H1 (cell line): Measurements from ENCODE around the gene KIF25. TPM values are rescaled to one million over a fixed set of nuclear protein-coding genes. Genes with fewer than 3 reads are reported as not detected.

Experiments
- CTCF ChIA-PET: fragments of 300-600 bp; sonication (Branson Sonifier 250); formaldehyde crosslinking; loops from one replicate; lab custom pipeline; 2021; ENCODE audit not compliant: partially characterized antibody; lab: Charles Lee
- POLR2A ChIA-PET: fragments of 300-600 bp; sonication (Branson Sonifier 250); formaldehyde crosslinking; loops from one replicate; lab custom pipeline; 2021; ENCODE audit warnings: inconsistent platforms; ENCODE audit not compliant: partially characterized antibody; lab: Charles Lee
- DNase-seq, 2 experiments: peaks; one replicate each; pipeline versions ENCODE4 v3.0.0 to v3.0.0-alpha.2; 2010 to 2022; ENCODE audit warnings: low spot score in 2 of 2, low read depth in 1 of 2, mixed read lengths in 1 of 2
- FAIRE-seq: peaks from 2 replicates; lab custom pipeline; 2011; peaks lifted over from hg19 to GRCh38; lab: Jason Lieb, UNC
- H2AFZ ChIP-seq: 2 replicates; pipeline ENCODE4 v1.8.1; 2012; ENCODE audit warnings: low read length, inconsistent platforms
- H2AK5ac ChIP-seq: 2 replicates; pipeline ENCODE4 v1.6.1; 2013; ENCODE audit warnings: low read depth, low read length
- H2BK120ac ChIP-seq: replicated peaks from 2 replicates; pipeline ENCODE3; 2013; ENCODE audit warnings: low read depth, low read length, inconsistent platforms
- H2BK12ac ChIP-seq: 2 replicates; pipeline ENCODE4 v1.6.1; 2013; ENCODE audit warnings: low read depth, low read length
- H2BK15ac ChIP-seq: 2 replicates; pipeline ENCODE4 v1.6.1; 2013; ENCODE audit warnings: low read length
- H2BK20ac ChIP-seq: 2 replicates; pipeline ENCODE4 v1.6.1; 2013; ENCODE audit warnings: low read length
- H2BK5ac ChIP-seq: 2 replicates; pipeline ENCODE4 v1.6.1; 2013; ENCODE audit warnings: low read depth, low read length
- H3K14ac ChIP-seq: 2 replicates; pipeline ENCODE4 v1.6.1; 2013; ENCODE audit warnings: inconsistent platforms; ENCODE audit not compliant: insufficient read length
- H3K18ac ChIP-seq: 2 replicates; pipeline ENCODE4 v1.6.1; 2013; ENCODE audit warnings: low read length; ENCODE audit errors: extremely low read depth
- H3K23ac ChIP-seq: 2 replicates; pipeline ENCODE4 v1.6.1; 2013; ENCODE audit warnings: inconsistent platforms; ENCODE audit not compliant: insufficient read length
- H3K23me2 ChIP-seq: 2 replicates; pipeline ENCODE4 v1.6.1; 2013; ENCODE audit warnings: low read depth, low read length
- H3K27ac ChIP-seq: 2 replicates; pipeline ENCODE4 v1.6.1; 2011; ENCODE audit warnings: low read depth, low read length, inconsistent platforms
- H3K27me3 ChIP-seq, 4 experiments: replicated peaks in 1 of 4; 1 replicate in 1 of 4; 2 replicates in 3 of 4; pipeline versions ENCODE4 v1.6.1 to v1.8.1; 2011 to 2013; ENCODE audit warnings: low read length in 3 of 4, mild to moderate bottlenecking in 3 of 4, inconsistent platforms in 2 of 4, mixed read lengths in 2 of 4, moderate library complexity in 1 of 4; ENCODE audit not compliant: control insufficient read depth in 3 of 4, insufficient read depth in 3 of 4; ENCODE audit errors: extremely low read depth in 1 of 4
- H3K36me3 ChIP-seq, 4 experiments: 2 replicates each; pipeline versions ENCODE4 v1.6.1 to v1.8.1; 2011 to 2013; ENCODE audit warnings: mild to moderate bottlenecking in 4 of 4, low read length in 3 of 4, moderate library complexity in 2 of 4, control low read depth in 1 of 4, inconsistent platforms in 1 of 4; ENCODE audit not compliant: insufficient read depth in 4 of 4, control insufficient read depth in 2 of 4
- H3K4ac ChIP-seq: replicated peaks from 2 replicates; pipeline ENCODE3; 2013; ENCODE audit warnings: low read length, low read depth, mixed read lengths, inconsistent platforms; ENCODE audit not compliant: insufficient read length
- H3K4me1 ChIP-seq, 4 experiments: replicated peaks in 1 of 4; 1 replicate in 1 of 4; 2 replicates in 3 of 4; pipeline versions ENCODE4 v1.6.1 to v1.8.1; 2011 to 2013; ENCODE audit warnings: low read length in 3 of 4, inconsistent platforms in 2 of 4, mixed read lengths in 1 of 4; ENCODE audit not compliant: insufficient read depth in 4 of 4, control insufficient read depth in 3 of 4
- H3K4me2 ChIP-seq, 2 experiments: 2 replicates each; pipeline versions ENCODE4 v1.6.1 to v1.8.1; 2011 to 2013; ENCODE audit warnings: low read depth in 2 of 2, low read length in 2 of 2, control low read depth in 1 of 2, inconsistent platforms in 1 of 2, mild to moderate bottlenecking in 1 of 2; ENCODE audit not compliant: insufficient read depth in 1 of 2
- H3K4me3 ChIP-seq, 4 experiments: fragments of 200-600, 300-600 bp in 1 of 4; sonication (generic), shearing (Covaris generic), sonication (Bioruptor Twin) in 1 of 4; 2 replicates each; pipeline versions ENCODE4 v1.5.1 to v1.8.1; 2011 to 2016; ENCODE audit warnings: low read length in 4 of 4, low read depth in 3 of 4, control low read depth in 2 of 4, inconsistent platforms in 2 of 4, mild to moderate bottlenecking in 2 of 4, mixed read lengths in 1 of 4, moderate library complexity in 1 of 4; ENCODE audit not compliant: insufficient read depth in 2 of 4; ENCODE audit errors: extremely low read depth in 1 of 4
- H3K56ac ChIP-seq: replicated peaks from 2 replicates; pipeline ENCODE3; 2013; ENCODE audit warnings: low read depth, mild to moderate bottlenecking, mixed read lengths, low read length, inconsistent platforms; ENCODE audit not compliant: insufficient read length
- H3K79me1 ChIP-seq: 2 replicates; pipeline ENCODE4 v1.6.1; 2013; ENCODE audit warnings: low read depth, low read length, control low read depth
- H3K79me2 ChIP-seq, 2 experiments: 2 replicates each; pipeline versions ENCODE4 v1.6.1 to v1.8.1; 2012 to 2013; ENCODE audit warnings: low read length in 2 of 2, mild to moderate bottlenecking in 2 of 2, inconsistent platforms in 1 of 2; ENCODE audit not compliant: insufficient read depth in 2 of 2, control insufficient read depth in 1 of 2
- H3K9ac ChIP-seq, 4 experiments: replicated peaks in 1 of 4; 1 replicate in 1 of 4; 2 replicates in 3 of 4; pipeline versions ENCODE4 v1.6.1 to v1.8.1; 2011 to 2013; ENCODE audit warnings: low read depth in 3 of 4, low read length in 3 of 4, control low read depth in 2 of 4, mild to moderate bottlenecking in 2 of 4, moderate library complexity in 2 of 4, inconsistent platforms in 1 of 4; ENCODE audit errors: extremely low read depth in 1 of 4
- H3K9me3 ChIP-seq, 2 experiments: 2 replicates each; pipeline versions ENCODE4 v1.6.1 to v1.8.1; 2012 to 2013; ENCODE audit warnings: mild to moderate bottlenecking in 2 of 2, moderate library complexity in 2 of 2, control low read depth in 1 of 2, inconsistent platforms in 1 of 2, low read depth in 1 of 2, low read length in 1 of 2, mixed read lengths in 1 of 2; ENCODE audit not compliant: insufficient read depth in 2 of 2
- H4K20me1 ChIP-seq, 2 experiments: replicated peaks in 1 of 2; 2 replicates each; pipeline versions ENCODE3 to v1.8.1; 2011 to 2013; ENCODE audit warnings: inconsistent platforms in 2 of 2, low read length in 2 of 2, mild to moderate bottlenecking in 1 of 2; ENCODE audit not compliant: insufficient read depth in 2 of 2, control insufficient read depth in 1 of 2
- H4K5ac ChIP-seq: 2 replicates; pipeline ENCODE4 v1.6.1; 2013; ENCODE audit warnings: low read length, low read depth, mixed read lengths, inconsistent platforms; ENCODE audit not compliant: insufficient read length
- H4K8ac ChIP-seq: 2 replicates; pipeline ENCODE4 v1.8.0; 2013; ENCODE audit warnings: mild to moderate bottlenecking, moderate library complexity, low read length, inconsistent platforms; ENCODE audit not compliant: insufficient read depth; ENCODE audit errors: extremely low read depth
- H4K91ac ChIP-seq: replicated peaks from 2 replicates; pipeline ENCODE3; 2013; ENCODE audit warnings: low read length, mixed read lengths, inconsistent platforms; ENCODE audit not compliant: insufficient read length
- CHD2 ChIP-seq: IDR thresholded peaks from 2 replicates; pipeline ENCODE4 v1.6.1; 2012; ENCODE audit warnings: low read length, improper control_type of control experiment
- WGBS, 2 experiments: shearing (Covaris generic) in 1 of 2; methylation state at CpG; one replicate each; pipeline versions ENCODE4 v1.1.6 to v1.1.7; 2013 to 2015; ENCODE audit warnings: low lambda C conversion rate in 2 of 2, mixed read lengths in 2 of 2, inconsistent platforms in 1 of 2, low coverage in 1 of 2, missing lambda C conversion rate in 1 of 2; ENCODE audit not compliant: insufficient replicate concordance in 2 of 2, insufficient coverage in 1 of 2, insufficient read length in 1 of 2; ENCODE audit errors: extremely low coverage in 1 of 2, missing lambda C conversion rate in 1 of 2; 5-methylcytosine and 5-hydroxymethylcytosine counted together
- polyA plus RNA-seq, 7 experiments: library from polyadenylated mRNA; depleted of rRNA in 3 of 7; stranded (reverse) in 5 of 7; unstranded in 2 of 7; fragments of >200 nt in 5 of 7; fragments of 200-250 nt in 2 of 7; gene quantifications; 1 replicate in 5 of 7; 2 replicates in 1 of 7; 4 replicates in 1 of 7; pipeline versions ENCODE4 v1.2.1 to v1.2.3, GENCODE V29; 2011 to 2013; ENCODE audit warnings: missing spikeins in 2 of 7, mixed read lengths in 2 of 7
- total RNA-seq: library from RNA; stranded (reverse); fragmentation: NEBNext Ultra II Directional; extraction: Animal tissue kit (Norgen Biotek cat#: 25700); gene quantifications from 2 replicates; pipeline ENCODE4 v1.2.1, GENCODE V29; 2021

Gene KIF25
- total and polyA plus RNA-seq, 2 of the 8 experiments (the other 6 are each of a cell fraction or from before 2014, with no cell fraction given): 1.5 to 2.0 TPM

DNA sequence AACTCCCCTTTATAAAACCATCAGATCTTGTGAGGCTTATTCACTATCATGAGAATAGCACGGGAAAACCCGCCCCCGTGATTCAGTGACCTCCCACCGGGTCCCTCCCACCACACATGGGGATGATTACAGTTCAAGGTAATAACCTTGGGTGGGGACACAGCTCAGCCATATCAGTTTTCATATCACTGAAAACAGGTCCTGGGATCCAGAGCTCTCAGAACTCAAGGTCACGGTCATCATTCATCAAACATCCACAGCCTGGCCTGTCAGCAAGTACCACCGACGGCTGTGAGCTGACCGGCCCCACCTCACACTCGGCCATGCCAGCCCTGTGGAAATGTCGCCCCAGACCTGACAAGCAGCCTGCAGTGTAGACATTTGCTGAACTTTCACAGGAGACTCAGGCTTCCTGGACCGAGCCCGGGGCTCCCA lies 95.6 kb downstream of the KIF25 start:
- peaks cover 0 to 2% (median 0%) of the 10 kb centered on the region in 4 experiments; a peak in 2 of 7 replicates for H3K27me3 ChIP-seq
- no peak overlapping the region for H3K23ac ChIP-seq
- H3K27ac ChIP-seq: no peak overlapping the region
- POLR2A ChIA-PET: no interaction called here
- no peak overlapping the region for H3K4me3 ChIP-seq
- H3K79me2 ChIP-seq: no peaks in the 10 kb centered on the region
- DNase-seq (no peak), FAIRE-seq (no peak)
- H3K4ac ChIP-seq: no peak overlapping the region
- H3K23me2 ChIP-seq: no peaks in the 10 kb centered on the region
- no peak overlapping the region for H3K14ac ChIP-seq
- no peak overlapping the region for H2BK20ac ChIP-seq
- H4K20me1 ChIP-seq: no peaks in the 10 kb centered on the region
- H4K91ac ChIP-seq: no peak overlapping the region
- H2BK15ac ChIP-seq: no peak overlapping the region
- CTCF ChIA-PET: interaction anchor here (1.0 to 1.4 kb wide), 3 partner anchors 24 to 34 kb away, joined by 3 to 5 read pairs (median 3); no protein-coding TSS in a partner anchor
- H3K9me3 ChIP-seq: no peaks in the 10 kb centered on the region
- WGBS, 2 experiments: 84% methylated on average over 12 of the region's 12 CpGs; no CpG with 5 or more reads in 1 of the 2 experiments
- no peak overlapping the region for H4K5ac ChIP-seq
- no peak overlapping the region for H4K8ac ChIP-seq
- TF ChIP-seq CHD2: no peak
- H2BK5ac ChIP-seq: no peak overlapping the region
- H2AK5ac ChIP-seq: no peak overlapping the region
- no peak overlapping the region for H3K9ac ChIP-seq
- no peak overlapping the region for H3K4me2 ChIP-seq
- H2BK12ac ChIP-seq: no peak overlapping the region
- H3K56ac ChIP-seq: no peak overlapping the region
- H3K36me3 ChIP-seq: no peaks in the 10 kb centered on the region
- H2BK120ac ChIP-seq: no peak overlapping the region
- H2AFZ ChIP-seq: no peak overlapping the region
- H3K4me1 ChIP-seq: peaks cover 0 to 18% (median 11%) of the 10 kb centered on the region in 4 experiments; a peak in 6 of 7 replicates
- H3K79me1 ChIP-seq: no peaks in the 10 kb centered on the region
- no peak overlapping the region for H3K18ac ChIP-seq
